Measurements from ENCODE around the gene VSIG10. TPM values are rescaled to one million over a fixed set of nuclear protein-coding genes. Genes with fewer than 3 reads are reported as not detected.

The VSIG10 gene
- total RNA-seq, 1 donor from 2014 or later, result 12.0 TPM

DNA sequence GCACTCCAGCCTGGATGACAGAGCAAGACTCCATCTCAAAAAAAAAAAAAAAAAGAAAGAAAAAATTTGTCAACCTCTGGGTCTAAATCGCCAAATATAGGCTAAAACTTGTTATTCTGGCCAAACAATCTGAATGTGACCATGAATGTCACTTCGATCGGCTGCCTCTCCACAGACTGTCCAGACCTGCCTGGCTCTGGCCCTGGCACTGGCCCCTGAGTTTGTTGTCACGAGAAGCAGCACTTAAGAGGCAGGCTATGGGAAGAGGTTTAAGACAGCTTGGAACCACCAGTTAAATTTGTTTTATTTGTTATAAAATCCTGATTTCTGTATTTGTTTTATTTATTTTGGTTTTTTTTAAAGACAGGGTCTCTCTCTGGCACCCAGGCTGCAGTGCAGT lies 57.4 kb downstream of the VSIG10 start:
- Histone ChIP-seq H4K20me1 (ENCODE audit: insufficient read depth, low read length) (peaks cover 38% of the 10 kb centered on the region), H3K4me1 (ENCODE audit: insufficient read depth, low read length) (no peaks in the 10 kb centered on the region), H3K36me3 (ENCODE audit: insufficient read depth, low read length) (peaks cover 31% of the 10 kb centered on the region), H3K27ac (ENCODE audit: low read depth, low read length) (no peak overlapping the region), H3K79me2 (ENCODE audit: insufficient read depth, low read length) (peaks cover 67% of the 10 kb centered on the region), H3K4me2 (ENCODE audit: low read length) (no peak overlapping the region), H3K9me3 (ENCODE audit: insufficient read depth, low read depth, low read length) (no peaks in the 10 kb centered on the region), H3K9ac (ENCODE audit: low read length) (no peak overlapping the region), H3K4me3 (ENCODE audit: insufficient read depth, low read depth, low read length) (no peak overlapping the region), H3K27me3 (ENCODE audit: insufficient read depth, low read length) (no peaks in the 10 kb centered on the region), H2AFZ (ENCODE audit: low read depth, low read length) (no peak overlapping the region)
- H3K4me3 Mint-ChIP-seq (ENCODE audit: unreplicated experiment), result no peak overlapping the region
- H3K9me3 Mint-ChIP-seq (ENCODE audit: unreplicated experiment), result no peaks in the 10 kb centered on the region
- no peaks in the 10 kb centered on the region for H3K27me3 Mint-ChIP-seq (ENCODE audit: low read depth, unreplicated experiment)
- no peak overlapping the region for H3K27ac Mint-ChIP-seq (ENCODE audit: unreplicated experiment)
- TF ChIP-seq EZH2 (IDR thresholded peaks at IDR 0.05; ENCODE audit: insufficient read depth, low read length), result no peak
- TF ChIP-seq, protein P1, sequence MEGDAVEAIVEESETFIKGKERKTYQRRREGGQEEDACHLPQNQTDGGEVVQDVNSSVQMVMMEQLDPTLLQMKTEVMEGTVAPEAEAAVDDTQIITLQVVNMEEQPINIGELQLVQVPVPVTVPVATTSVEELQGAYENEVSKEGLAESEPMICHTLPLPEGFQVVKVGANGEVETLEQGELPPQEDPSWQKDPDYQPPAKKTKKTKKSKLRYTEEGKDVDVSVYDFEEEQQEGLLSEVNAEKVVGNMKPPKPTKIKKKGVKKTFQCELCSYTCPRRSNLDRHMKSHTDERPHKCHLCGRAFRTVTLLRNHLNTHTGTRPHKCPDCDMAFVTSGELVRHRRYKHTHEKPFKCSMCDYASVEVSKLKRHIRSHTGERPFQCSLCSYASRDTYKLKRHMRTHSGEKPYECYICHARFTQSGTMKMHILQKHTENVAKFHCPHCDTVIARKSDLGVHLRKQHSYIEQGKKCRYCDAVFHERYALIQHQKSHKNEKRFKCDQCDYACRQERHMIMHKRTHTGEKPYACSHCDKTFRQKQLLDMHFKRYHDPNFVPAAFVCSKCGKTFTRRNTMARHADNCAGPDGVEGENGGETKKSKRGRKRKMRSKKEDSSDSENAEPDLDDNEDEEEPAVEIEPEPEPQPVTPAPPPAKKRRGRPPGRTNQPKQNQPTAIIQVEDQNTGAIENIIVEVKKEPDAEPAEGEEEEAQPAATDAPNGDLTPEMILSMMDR (IDR thresholded peaks at IDR 0.05; ENCODE audit: insufficient read depth, low read depth, low read length), result no peak
- peaks cover 8% of the 10 kb centered on the region for H3K4me1 Mint-ChIP-seq (ENCODE audit: low read depth, unreplicated experiment)
- H3K36me3 Mint-ChIP-seq (ENCODE audit: low read depth, unreplicated experiment), result peaks cover 21% of the 10 kb centered on the region
- FAIRE-seq (no peak), DNase-seq (ENCODE audit: low read depth) (no peak)

DNA sequence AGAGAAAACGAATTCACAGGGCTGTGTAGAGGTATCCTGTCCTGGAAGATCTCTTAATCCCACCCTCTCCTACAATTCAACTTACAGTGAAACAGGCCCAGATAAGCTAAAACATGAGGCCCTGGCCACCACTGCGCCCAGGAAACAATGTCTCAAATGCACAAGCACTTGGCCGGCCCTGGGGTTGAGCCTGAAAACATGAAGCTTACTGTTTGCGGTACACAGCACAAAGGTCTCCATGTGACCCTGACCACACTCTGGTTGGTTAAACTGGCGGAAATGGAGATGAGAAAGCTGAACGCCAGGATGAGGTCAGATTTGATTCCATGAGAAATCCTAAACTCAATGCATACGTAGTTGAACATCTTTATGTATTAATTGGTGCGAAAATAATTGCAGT lies 59.2 kb downstream of the VSIG10 start:
- Mint-ChIP-seq H3K27ac (ENCODE audit: unreplicated experiment) (no peak overlapping the region), H3K4me3 (ENCODE audit: unreplicated experiment) (no peak overlapping the region), H3K9me3 (ENCODE audit: unreplicated experiment) (no peaks in the 10 kb centered on the region), H3K4me1 (ENCODE audit: low read depth, unreplicated experiment) (peaks cover 4% of the 10 kb centered on the region), H3K27me3 (ENCODE audit: low read depth, unreplicated experiment) (no peaks in the 10 kb centered on the region), H3K36me3 (ENCODE audit: low read depth, unreplicated experiment) (peaks cover 16% of the 10 kb centered on the region)
- FAIRE-seq (no peak), DNase-seq (ENCODE audit: low read depth) (no peak)
- Histone ChIP-seq H3K4me3 (ENCODE audit: insufficient read depth, low read depth, low read length) (no peak overlapping the region), H4K20me1 (ENCODE audit: insufficient read depth, low read length) (peaks cover 46% of the 10 kb centered on the region), H2AFZ (ENCODE audit: low read depth, low read length) (no peak overlapping the region), H3K4me2 (ENCODE audit: low read length) (no peak overlapping the region), H3K36me3 (ENCODE audit: insufficient read depth, low read length) (peaks cover 41% of the 10 kb centered on the region), H3K4me1 (ENCODE audit: insufficient read depth, low read length) (no peaks in the 10 kb centered on the region), H3K79me2 (ENCODE audit: insufficient read depth, low read length) (peaks cover 57% of the 10 kb centered on the region), H3K9me3 (ENCODE audit: insufficient read depth, low read depth, low read length) (no peaks in the 10 kb centered on the region), H3K9ac (ENCODE audit: low read length) (no peak overlapping the region), H3K27me3 (ENCODE audit: insufficient read depth, low read length) (no peaks in the 10 kb centered on the region), H3K27ac (ENCODE audit: low read depth, low read length) (no peak overlapping the region)
- TF ChIP-seq, protein P1 (IDR thresholded peaks at IDR 0.05; ENCODE audit: insufficient read depth, low read depth, low read length), result no peak
- TF ChIP-seq EZH2 (IDR thresholded peaks at IDR 0.05; ENCODE audit: insufficient read depth, low read length), result no peak

DNA sequence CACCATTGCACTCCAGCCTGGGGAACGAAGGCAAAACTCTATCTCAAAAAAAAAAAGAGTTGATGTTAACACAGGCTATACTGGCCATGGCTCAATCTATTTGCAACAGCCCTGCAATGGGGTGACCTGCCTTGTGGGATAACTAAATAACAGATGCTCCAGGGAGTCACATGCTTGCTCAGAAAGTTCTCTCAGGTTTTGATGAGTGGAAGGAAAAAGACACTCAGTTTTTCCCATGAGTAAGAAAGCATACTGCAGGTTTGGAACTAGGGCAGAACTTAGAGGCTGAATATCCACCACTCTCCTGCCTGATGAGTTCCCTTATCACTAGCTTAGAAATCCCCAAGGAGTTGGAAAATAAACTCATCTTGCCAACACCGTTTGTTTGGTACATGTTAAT lies 59.7 kb downstream of the VSIG10 start:
- no peak overlapping the region for H3K27ac Mint-ChIP-seq (ENCODE audit: unreplicated experiment)
- TF ChIP-seq, protein P1 (IDR thresholded peaks at IDR 0.05; ENCODE audit: insufficient read depth, low read depth, low read length), result no peak
- TF ChIP-seq EZH2 (IDR thresholded peaks at IDR 0.05; ENCODE audit: insufficient read depth, low read length), result no peak
- peaks cover 53% of the 10 kb centered on the region for H3K79me2 ChIP-seq (ENCODE audit: insufficient read depth, low read length)

More for the DNA sequence above, 59.7 kb downstream of the VSIG10 start:
- no peaks in the 10 kb centered on the region for H3K4me1 ChIP-seq (ENCODE audit: insufficient read depth, low read length)
- H3K4me2 ChIP-seq (ENCODE audit: low read length), result no peak overlapping the region
- H4K20me1 ChIP-seq (ENCODE audit: insufficient read depth, low read length), result peaks cover 50% of the 10 kb centered on the region
- H3K36me3 ChIP-seq (ENCODE audit: insufficient read depth, low read length), result peaks cover 45% of the 10 kb centered on the region
- no peaks in the 10 kb centered on the region for H3K27me3 ChIP-seq (ENCODE audit: insufficient read depth, low read length)
- no peak overlapping the region for H3K27ac ChIP-seq (ENCODE audit: low read depth, low read length)
- no peaks in the 10 kb centered on the region for H3K9me3 ChIP-seq (ENCODE audit: insufficient read depth, low read depth, low read length)
- Mint-ChIP-seq H3K4me1 (ENCODE audit: low read depth, unreplicated experiment) (peaks cover 4% of the 10 kb centered on the region), H3K9me3 (ENCODE audit: unreplicated experiment) (no peaks in the 10 kb centered on the region), H3K36me3 (ENCODE audit: low read depth, unreplicated experiment) (peaks cover 16% of the 10 kb centered on the region), H3K4me3 (ENCODE audit: unreplicated experiment) (no peak overlapping the region), H3K27me3 (ENCODE audit: low read depth, unreplicated experiment) (no peaks in the 10 kb centered on the region)
- no peak overlapping the region for H2AFZ ChIP-seq (ENCODE audit: low read depth, low read length)
- FAIRE-seq (no peak), DNase-seq (ENCODE audit: low read depth) (no peak)
- H3K9ac ChIP-seq (ENCODE audit: low read length), result no peak overlapping the region
- no peak overlapping the region for H3K4me3 ChIP-seq (ENCODE audit: insufficient read depth, low read depth, low read length)
